IMR-90 (cell line): ENCODE data around the gene RAPGEF1.
A peak's percentile ranks its signal among the peaks of the same experiment; 100 is the strongest.

ENCODE experiments used
- CEBPB ChIP-seq: IDR thresholded peaks from 2 replicates; pipeline ENCODE4 v1.6.1; 2012; ENCODE audit warnings: low read depth, low read length, improper control_type of control experiment
- FOS ChIP-seq: fragments of 150-350 bp; IDR thresholded peaks from 2 replicates; pipeline ENCODE4 v1.6.1; 2016; ENCODE audit warnings: low read depth, low read length
- MXI1 ChIP-seq: IDR thresholded peaks from 2 replicates; pipeline ENCODE4 v1.6.1; 2012; ENCODE audit warnings: low read depth, mild to moderate bottlenecking, low read length, moderate library complexity, borderline replicate concordance
- NFE2L2 ChIP-seq: fragments of 150-350 bp; IDR thresholded peaks from 2 replicates; pipeline ENCODE4 v1.6.1; 2016; ENCODE audit warnings: low read depth, mild to moderate bottlenecking, low read length
- POLR2A ChIP-seq: IDR thresholded peaks from 2 replicates; pipeline ENCODE4 v1.6.1; 2012; ENCODE audit warnings: mild to moderate bottlenecking, low read depth, low read length
- RFX5 ChIP-seq: IDR thresholded peaks from 2 replicates; pipeline ENCODE4 v1.8.0; 2012; ENCODE audit warnings: low read depth, mild to moderate bottlenecking, low read length, moderate library complexity
- TF ChIP-seq, protein P1 (sequence below): conservative IDR thresholded peaks from 2 replicates; pipeline ENCODE4 v1.5.1; 2012; ENCODE audit warnings: mild to moderate bottlenecking, low read depth, low read length, improper control_type of control experiment

DNA sequence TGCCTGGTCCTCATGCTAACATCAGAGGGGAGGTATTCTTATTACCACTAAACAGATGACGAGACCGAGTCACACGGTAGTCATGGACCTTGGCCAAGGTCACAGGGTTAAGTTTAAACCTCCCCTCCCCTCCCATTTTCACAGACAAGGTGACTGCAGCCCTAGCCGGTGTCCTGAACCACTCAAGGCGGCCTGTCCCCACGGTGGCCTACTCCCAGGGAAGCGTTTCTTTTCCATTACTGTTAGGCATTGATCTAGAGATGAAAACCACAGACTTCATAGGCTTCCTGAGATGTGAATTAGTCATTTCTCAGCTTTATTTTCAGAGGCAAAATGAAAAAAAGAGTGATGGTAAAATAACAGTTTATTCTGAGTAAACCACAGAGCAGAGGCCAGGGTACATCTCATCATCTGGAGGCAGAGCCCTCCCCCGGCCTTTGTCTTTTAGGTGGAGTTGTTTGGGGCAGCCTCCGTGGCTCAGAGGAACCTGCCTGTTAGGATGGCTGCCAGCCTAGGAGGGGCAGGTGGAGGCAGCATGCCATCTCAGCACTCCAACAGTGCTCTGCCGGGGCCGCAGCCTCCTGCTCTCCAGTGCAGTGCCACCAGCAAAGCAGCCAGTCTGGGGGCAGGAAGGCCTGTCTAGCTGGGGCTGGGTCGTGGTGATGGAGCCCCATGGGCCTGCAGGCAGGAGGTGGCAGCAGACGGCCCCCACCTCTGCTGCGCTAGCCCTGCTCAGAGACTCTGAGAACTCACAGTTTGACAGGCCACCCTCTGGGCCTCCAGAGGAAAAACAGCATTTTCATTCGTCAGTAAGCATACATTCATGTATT is 71.2 kb downstream of the RAPGEF1 start:
- TF ChIP-seq RFX5 (no peak), CEBPB (no peak), FOS (0 out of 2 replicates have a peak, but pooled peaks have one; percentile 11), NFE2L2 (no peak), POLR2A (no peak), MXI1 (no peak)
- TF ChIP-seq, protein P1, sequence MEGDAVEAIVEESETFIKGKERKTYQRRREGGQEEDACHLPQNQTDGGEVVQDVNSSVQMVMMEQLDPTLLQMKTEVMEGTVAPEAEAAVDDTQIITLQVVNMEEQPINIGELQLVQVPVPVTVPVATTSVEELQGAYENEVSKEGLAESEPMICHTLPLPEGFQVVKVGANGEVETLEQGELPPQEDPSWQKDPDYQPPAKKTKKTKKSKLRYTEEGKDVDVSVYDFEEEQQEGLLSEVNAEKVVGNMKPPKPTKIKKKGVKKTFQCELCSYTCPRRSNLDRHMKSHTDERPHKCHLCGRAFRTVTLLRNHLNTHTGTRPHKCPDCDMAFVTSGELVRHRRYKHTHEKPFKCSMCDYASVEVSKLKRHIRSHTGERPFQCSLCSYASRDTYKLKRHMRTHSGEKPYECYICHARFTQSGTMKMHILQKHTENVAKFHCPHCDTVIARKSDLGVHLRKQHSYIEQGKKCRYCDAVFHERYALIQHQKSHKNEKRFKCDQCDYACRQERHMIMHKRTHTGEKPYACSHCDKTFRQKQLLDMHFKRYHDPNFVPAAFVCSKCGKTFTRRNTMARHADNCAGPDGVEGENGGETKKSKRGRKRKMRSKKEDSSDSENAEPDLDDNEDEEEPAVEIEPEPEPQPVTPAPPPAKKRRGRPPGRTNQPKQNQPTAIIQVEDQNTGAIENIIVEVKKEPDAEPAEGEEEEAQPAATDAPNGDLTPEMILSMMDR: no peak
